Mesendoderm (in vitro differentiated cells): ENCODE results near the gene RAET1E.
"Not testable (repeated sequence)": the region's sequence is repeated elsewhere in the genome, so short reads cannot be mapped to it uniquely, and the experiment has no call there.

Source experiments
- DNase-seq: peaks from one replicate; pipeline ENCODE4 v3.0.0; 2013
- H2AK5ac ChIP-seq: 2 replicates; pipeline ENCODE4 v1.6.1; 2013; ENCODE audit warnings: low read length, inconsistent platforms
- H2BK120ac ChIP-seq: 2 replicates; pipeline ENCODE4 v1.6.1; 2013; ENCODE audit warnings: low read depth, mild to moderate bottlenecking, low read length, moderate library complexity, mixed read lengths
- H2BK15ac ChIP-seq: replicated peaks from 2 replicates; pipeline ENCODE4 v1.6.1; 2013; ENCODE audit warnings: low read depth, mild to moderate bottlenecking, moderate library complexity
- H2BK5ac ChIP-seq: 2 replicates; pipeline ENCODE4 v1.6.1; 2013; ENCODE audit warnings: low read length, inconsistent platforms
- H3K18ac ChIP-seq: 2 replicates; pipeline ENCODE4 v1.6.1; 2013; ENCODE audit warnings: mild to moderate bottlenecking, low read length, mixed read lengths
- H3K23ac ChIP-seq: one replicate; pipeline ENCODE4 v1.6.1; 2013; ENCODE audit warnings: low read length
- H3K27ac ChIP-seq: 2 replicates; pipeline ENCODE4 v1.5.1; 2013; ENCODE audit warnings: low read depth, mild to moderate bottlenecking, inconsistent platforms, low read length, moderate library complexity
- H3K27me3 ChIP-seq: 2 replicates; pipeline ENCODE4 v1.6.1; 2013; ENCODE audit warnings: low read length, control low read depth, mild to moderate bottlenecking, inconsistent platforms; ENCODE audit not compliant: insufficient read depth, poor library complexity
- H3K36me3 ChIP-seq: 2 replicates; pipeline ENCODE4 v1.6.1; 2013; ENCODE audit warnings: low read length, inconsistent platforms; ENCODE audit not compliant: control insufficient read depth, insufficient read depth
- H3K4ac ChIP-seq: one replicate; pipeline ENCODE4 v1.6.1; 2013; ENCODE audit warnings: low read depth, mild to moderate bottlenecking, low read length, moderate library complexity
- H3K4me1 ChIP-seq: 2 replicates; pipeline ENCODE4 v1.6.1; 2013; ENCODE audit warnings: low read depth, low read length, inconsistent platforms; ENCODE audit not compliant: control insufficient read depth
- H3K4me2 ChIP-seq: 2 replicates; pipeline ENCODE4 v1.6.1; 2013; ENCODE audit warnings: low read length
- H3K4me3 ChIP-seq: 2 replicates; pipeline ENCODE4 v1.5.1; 2013; ENCODE audit warnings: mild to moderate bottlenecking, low read length
- H3K56ac ChIP-seq: one replicate; pipeline ENCODE4 v1.6.1; 2013; ENCODE audit warnings: low read length
- H3K79me1 ChIP-seq: 2 replicates; pipeline ENCODE4 v1.6.1; 2013; ENCODE audit warnings: low read length, inconsistent platforms
- H3K79me2 ChIP-seq: 2 replicates; pipeline ENCODE4 v1.6.1; 2013; ENCODE audit warnings: mild to moderate bottlenecking, low read length; ENCODE audit not compliant: control insufficient read depth, insufficient read depth
- H3K9ac ChIP-seq: 2 replicates; pipeline ENCODE4 v1.6.1; 2013; ENCODE audit warnings: low read length, inconsistent platforms
- H4K5ac ChIP-seq: one replicate; pipeline ENCODE4 v1.6.1; 2013; ENCODE audit warnings: low read length
- H4K8ac ChIP-seq: one replicate; pipeline ENCODE4 v1.6.1; 2013; ENCODE audit warnings: low read depth, mild to moderate bottlenecking, control low read depth, low read length, moderate library complexity
- WGBS: extraction: QIAGEN DNeasy Blood & Tissue Kit; methylation state at CpG from one replicate; pipeline ENCODE4 v1.1.7; 2013; ENCODE audit warnings: low lambda C conversion rate, missing lambda C conversion rate; ENCODE audit not compliant: insufficient coverage; ENCODE audit errors: extremely low coverage; 5-methylcytosine and 5-hydroxymethylcytosine counted together

Gene RAET1E

DNA sequence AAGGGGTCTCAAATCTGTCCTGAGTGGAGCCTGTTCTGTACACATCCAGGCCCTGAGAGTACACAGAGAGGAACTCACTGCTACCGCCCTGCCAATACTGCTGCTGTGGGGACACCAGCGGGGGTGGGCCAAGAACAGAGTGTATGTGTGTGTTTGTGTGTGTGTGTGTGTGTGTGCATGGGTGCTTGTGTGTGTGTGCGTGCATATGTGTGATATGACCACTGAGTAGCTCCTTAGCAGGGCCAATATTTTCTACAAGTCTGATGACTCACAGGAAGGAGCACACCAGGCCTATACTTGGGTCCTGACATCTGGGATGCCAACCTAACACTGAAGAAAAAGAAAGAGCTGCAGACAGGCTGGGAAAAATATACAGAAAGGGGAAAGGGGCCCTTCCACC is 1.4 kb downstream of the RAET1E start:
- H2BK5ac ChIP-seq: no peak overlapping the region
- no peak overlapping the region for H2BK120ac ChIP-seq
- H3K4me1 ChIP-seq: no peaks in the 10 kb centered on the region
- no peak overlapping the region for H3K4me2 ChIP-seq
- H3K27me3 ChIP-seq: no peaks in the 10 kb centered on the region
- no peak overlapping the region for H3K56ac ChIP-seq
- H4K5ac ChIP-seq: no peak overlapping the region
- DNase-seq: no peak
- no peak overlapping the region for H3K23ac ChIP-seq
- H2BK15ac ChIP-seq: no peak overlapping the region
- H3K18ac ChIP-seq: no peak overlapping the region
- H3K4me3 ChIP-seq: no peak overlapping the region
- no peaks in the 10 kb centered on the region for H3K79me2 ChIP-seq
- H4K8ac ChIP-seq: no peak overlapping the region
- no peak overlapping the region for H3K4ac ChIP-seq
- H3K36me3 ChIP-seq: no peaks in the 10 kb centered on the region
- WGBS: no CpG with 5 or more reads among the region's 3 CpGs
- H3K9ac ChIP-seq: no peak overlapping the region
- no peaks in the 10 kb centered on the region for H3K79me1 ChIP-seq
- H3K27ac ChIP-seq: no peak overlapping the region
- H2AK5ac ChIP-seq: no peak overlapping the region

DNA sequence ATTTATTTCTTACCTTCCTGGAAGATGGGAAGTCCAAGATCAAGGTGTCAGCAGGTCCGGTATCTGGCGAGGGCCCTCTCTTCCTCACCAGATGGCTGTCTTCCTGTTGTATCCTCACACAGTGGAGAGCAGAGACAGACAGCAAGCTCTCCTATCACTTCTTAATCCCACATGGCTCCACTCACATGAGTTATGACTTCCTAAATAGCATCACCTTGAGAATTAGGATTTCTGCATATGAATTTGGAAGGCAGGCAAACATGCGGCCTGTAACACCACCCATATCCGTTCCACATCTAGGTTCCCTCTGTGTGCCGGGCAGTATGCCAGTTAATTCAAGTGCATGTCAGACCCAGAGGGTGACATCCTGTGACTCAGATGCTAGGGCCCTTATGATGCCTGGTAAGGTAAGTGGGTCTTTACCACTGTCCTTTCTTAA is 2.1 kb downstream of the RAET1E start:
- no peaks in the 10 kb centered on the region for H3K27me3 ChIP-seq
- no peaks in the 10 kb centered on the region for H3K36me3 ChIP-seq
- no CpG with 5 or more reads among the region's 5 CpGs for WGBS
- DNase-seq: no peak
- H3K23ac ChIP-seq: no peak overlapping the region
- no peak overlapping the region for H2BK5ac ChIP-seq
- no peak overlapping the region for H4K5ac ChIP-seq
- no peak overlapping the region for H3K18ac ChIP-seq
- no peak overlapping the region for H2BK15ac ChIP-seq
- no peak overlapping the region for H4K8ac ChIP-seq
- H3K4me1 ChIP-seq: no peaks in the 10 kb centered on the region
- H3K4ac ChIP-seq: no peak overlapping the region
- no peak overlapping the region for H3K27ac ChIP-seq
- H3K56ac ChIP-seq: no peak overlapping the region
- no peaks in the 10 kb centered on the region for H3K79me1 ChIP-seq
- no peak overlapping the region for H2BK120ac ChIP-seq
- H3K4me2 ChIP-seq: no peak overlapping the region
- H2AK5ac ChIP-seq: no peak overlapping the region
- no peak overlapping the region for H3K9ac ChIP-seq
- H3K79me2 ChIP-seq: no peaks in the 10 kb centered on the region
- no peak overlapping the region for H3K4me3 ChIP-seq

DNA sequence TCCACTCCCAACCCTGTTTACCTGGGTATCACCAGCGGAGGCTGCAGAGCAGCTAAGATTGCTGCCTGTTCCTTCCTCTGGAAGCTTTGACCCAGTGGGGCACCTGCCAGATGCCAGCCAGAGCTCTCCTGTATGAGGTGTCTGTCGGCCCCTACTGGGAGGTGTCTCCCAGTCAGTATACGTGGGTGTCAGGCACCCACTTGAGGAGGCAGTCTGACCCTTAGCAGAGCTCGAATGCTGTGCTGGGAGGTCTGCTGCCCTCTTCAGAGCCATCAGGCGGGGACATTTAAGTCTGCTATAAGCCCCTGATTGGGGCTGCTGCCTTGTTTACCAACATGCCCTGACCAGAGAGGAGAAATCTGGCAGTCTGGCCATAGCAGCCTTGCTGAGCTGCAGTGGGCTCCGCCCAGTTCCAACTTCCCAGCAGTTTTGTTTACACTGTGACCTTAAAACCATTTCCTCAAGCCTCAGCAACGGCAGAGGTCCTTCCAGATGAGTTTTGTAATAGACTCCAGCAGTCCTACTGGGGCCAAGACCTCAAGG is 2.8 kb downstream of the RAET1E start:
- no peak overlapping the region for H3K4me2 ChIP-seq
- H3K79me2 ChIP-seq: no peaks in the 10 kb centered on the region
- no peak overlapping the region for H3K18ac ChIP-seq
- no peak overlapping the region for H3K56ac ChIP-seq
- H3K9ac ChIP-seq: no peak overlapping the region
- H3K4ac ChIP-seq: no peak overlapping the region
- H3K27me3 ChIP-seq: no peaks in the 10 kb centered on the region
- H3K4me3 ChIP-seq: no peak overlapping the region
- no peaks in the 10 kb centered on the region for H3K4me1 ChIP-seq
- H4K5ac ChIP-seq: no peak overlapping the region
- no peak overlapping the region for H2AK5ac ChIP-seq
- H3K23ac ChIP-seq: no peak overlapping the region
- WGBS: no CpG with 5 or more reads among the region's 7 CpGs
- H3K36me3 ChIP-seq: no peaks in the 10 kb centered on the region
- DNase-seq: peak; percentile 27
- H3K27ac ChIP-seq: no peak overlapping the region
- H3K79me1 ChIP-seq: no peaks in the 10 kb centered on the region
- no peak overlapping the region for H2BK120ac ChIP-seq
- no peak overlapping the region for H4K8ac ChIP-seq
- H2BK5ac ChIP-seq: no peak overlapping the region
- no peak overlapping the region for H2BK15ac ChIP-seq

DNA sequence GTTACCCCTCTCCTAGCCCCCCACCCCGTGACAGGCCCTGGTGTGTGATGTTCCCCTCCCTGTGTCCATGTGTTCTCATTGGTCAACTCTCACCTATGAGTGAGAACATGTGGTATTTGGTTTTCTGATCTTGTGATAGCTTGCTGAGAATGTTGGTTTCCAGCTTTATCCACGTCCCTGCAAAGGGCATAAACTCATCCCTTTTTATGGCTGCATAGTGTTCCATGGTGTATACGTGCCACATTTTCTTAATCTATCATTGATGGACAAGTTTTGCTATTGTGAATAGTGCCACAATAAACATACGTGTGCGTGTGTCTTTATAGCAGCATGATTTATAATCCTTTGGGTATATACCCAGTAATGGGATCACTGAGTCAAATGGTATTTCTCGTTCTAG is 6.0 kb downstream of the RAET1E start:
- not testable (repeated sequence) for H2BK5ac ChIP-seq, H3K36me3 ChIP-seq, DNase-seq, H3K4me3 ChIP-seq, H3K56ac ChIP-seq, H2BK15ac ChIP-seq, H3K27me3 ChIP-seq, H3K4me2 ChIP-seq, H2BK120ac ChIP-seq, H4K5ac ChIP-seq, H3K79me1 ChIP-seq, H3K9ac ChIP-seq, H3K4ac ChIP-seq, H3K23ac ChIP-seq, H2AK5ac ChIP-seq, H3K4me1 ChIP-seq, H3K18ac ChIP-seq, H3K27ac ChIP-seq, H4K8ac ChIP-seq, H3K79me2 ChIP-seq
- no CpG with 5 or more reads among the region's 6 CpGs for WGBS

DNA sequence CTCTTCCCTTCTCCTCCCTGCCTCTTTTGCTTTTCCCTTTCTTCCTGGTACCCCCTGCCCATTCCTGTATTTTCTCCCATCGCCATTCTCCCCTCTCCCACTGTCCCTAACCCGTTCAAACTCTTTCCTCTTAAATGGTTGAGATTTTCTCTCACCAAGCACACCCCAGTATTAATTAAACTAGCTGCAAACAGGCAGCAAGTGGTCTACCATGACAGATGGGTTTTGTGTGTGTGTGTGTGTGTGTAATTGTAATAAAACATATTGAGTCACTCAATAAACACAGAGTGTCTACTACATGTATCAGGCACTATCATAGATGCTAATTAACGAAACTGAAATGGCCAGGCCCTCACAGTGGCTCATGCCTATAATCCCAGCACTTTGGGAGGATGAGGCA is 6.7 kb downstream of the RAET1E start:
- H4K5ac ChIP-seq: no peak overlapping the region
- H3K79me2 ChIP-seq: no peaks in the 10 kb centered on the region
- no peak overlapping the region for H3K4ac ChIP-seq
- H3K4me2 ChIP-seq: no peak overlapping the region
- H3K79me1 ChIP-seq: no peaks in the 10 kb centered on the region
- H3K4me3 ChIP-seq: no peak overlapping the region
- no peaks in the 10 kb centered on the region for H3K4me1 ChIP-seq
- no peak overlapping the region for H4K8ac ChIP-seq
- no peak overlapping the region for H2BK120ac ChIP-seq
- no peak overlapping the region for H3K27ac ChIP-seq
- no peak overlapping the region for H3K23ac ChIP-seq
- no peak overlapping the region for H3K9ac ChIP-seq
- no CpG with 5 or more reads among the region's 3 CpGs for WGBS
- H3K56ac ChIP-seq: no peak overlapping the region
- no peak for DNase-seq
- no peak overlapping the region for H2AK5ac ChIP-seq
- no peak overlapping the region for H3K18ac ChIP-seq
- no peaks in the 10 kb centered on the region for H3K36me3 ChIP-seq
- H2BK15ac ChIP-seq: no peak overlapping the region
- H2BK5ac ChIP-seq: no peak overlapping the region
- no peaks in the 10 kb centered on the region for H3K27me3 ChIP-seq

DNA sequence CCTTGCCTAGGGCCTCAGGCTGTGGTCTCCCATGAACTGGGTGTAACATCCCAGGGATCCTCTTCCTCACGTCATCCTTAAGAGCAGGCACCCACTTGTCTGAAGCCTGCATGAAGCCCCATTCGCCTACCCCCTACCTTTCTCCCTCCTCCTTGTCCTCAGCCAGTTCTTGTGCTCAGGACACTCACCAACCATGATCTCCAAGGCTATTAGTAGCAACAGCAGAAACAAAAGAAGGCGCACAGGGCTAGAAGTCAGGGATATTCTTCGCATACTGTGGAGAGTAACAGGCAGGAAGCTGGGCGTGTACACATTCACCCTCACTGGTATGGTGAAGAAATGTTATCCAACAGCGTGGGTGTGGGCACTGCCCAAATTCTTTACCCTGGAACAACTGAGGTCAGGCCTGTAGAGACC is 7.3 kb downstream of the RAET1E start:
- H3K79me1 ChIP-seq: no peaks in the 10 kb centered on the region
- no peak overlapping the region for H3K4me2 ChIP-seq
- H4K5ac ChIP-seq: no peak overlapping the region
- WGBS: no CpG with 5 or more reads among the region's 6 CpGs
- no peak overlapping the region for H2BK15ac ChIP-seq
- no peak overlapping the region for H3K27ac ChIP-seq
- H3K4me3 ChIP-seq: no peak overlapping the region
- no peak overlapping the region for H2BK5ac ChIP-seq
- no peak overlapping the region for H3K9ac ChIP-seq
- DNase-seq: no peak
- H3K27me3 ChIP-seq: no peaks in the 10 kb centered on the region
- H3K4ac ChIP-seq: no peak overlapping the region
- H3K56ac ChIP-seq: no peak overlapping the region
- no peak overlapping the region for H4K8ac ChIP-seq
- no peaks in the 10 kb centered on the region for H3K4me1 ChIP-seq
- no peak overlapping the region for H2BK120ac ChIP-seq
- no peak overlapping the region for H2AK5ac ChIP-seq
- no peaks in the 10 kb centered on the region for H3K36me3 ChIP-seq
- no peak overlapping the region for H3K23ac ChIP-seq
- H3K18ac ChIP-seq: no peak overlapping the region
- no peaks in the 10 kb centered on the region for H3K79me2 ChIP-seq
